HG03045 (cell line): ENCODE results near the gene GRID1.

ENCODE experiments used
- ATAC-seq: cut with Tn5 transposase; IDR thresholded peaks from one replicate; pipeline ENCODE4 v1.9.1; 2021; ENCODE audit warnings: mild to moderate bottlenecking, moderate library complexity; ENCODE audit not compliant: unreplicated experiment

The GRID1 gene

GRCh38 chr10:86316274-86316835 lies 50.2 kb downstream of the GRID1 start:
- ATAC-seq = no peak

GRCh38 chr10:86315549-86315942 lies 51.0 kb downstream of the GRID1 start:
- ATAC-seq = no peak

GRCh38 chr10:86314616-86315548 lies 51.7 kb downstream of the GRID1 start:
- no peak for ATAC-seq

- ATAC-seq = no peak
These were observed 53.0 kb downstream of the GRID1 start for GRCh38 chr10:86313621-86314041.

- ATAC-seq = no peak
These were observed 53.8 kb downstream of the GRID1 start for GRCh38 chr10:86312701-86313270.

GRCh38 chr10:86311906-86312305 lies 54.7 kb downstream of the GRID1 start:
- ATAC-seq = no peak

GRCh38 chr10:86311190-86311589 lies 55.4 kb downstream of the GRID1 start:
- ATAC-seq = no peak

- ATAC-seq = no peak
These were observed 55.9 kb downstream of the GRID1 start for GRCh38 chr10:86310702-86311101.

GRCh38 chr10:86310291-86310690 lies 56.3 kb downstream of the GRID1 start:
- ATAC-seq = no peak

GRCh38 chr10:86308056-86308455 lies 58.5 kb downstream of the GRID1 start:
- no peak for ATAC-seq

GRCh38 chr10:86306628-86307278 lies 59.8 kb downstream of the GRID1 start:
- no peak for ATAC-seq

GRCh38 chr10:86305521-86305920 lies 61.1 kb downstream of the GRID1 start:
- no peak for ATAC-seq

GRCh38 chr10:86304436-86304835 lies 62.2 kb downstream of the GRID1 start:
- no peak for ATAC-seq

GRCh38 chr10:86303626-86304025 lies 63.0 kb downstream of the GRID1 start:
- no peak for ATAC-seq

GRCh38 chr10:86301971-86302370 lies 64.6 kb downstream of the GRID1 start:
- no peak for ATAC-seq

- ATAC-seq = no peak
These were observed 65.4 kb downstream of the GRID1 start for GRCh38 chr10:86300931-86301830.

- no peak for ATAC-seq
These were observed 66.1 kb downstream of the GRID1 start for GRCh38 chr10:86300399-86300925.

GRCh38 chr10:86299562-86299961 lies 67.0 kb downstream of the GRID1 start:
- no peak for ATAC-seq

GRCh38 chr10:86298501-86299001 lies 68.0 kb downstream of the GRID1 start:
- no peak for ATAC-seq

- ATAC-seq = no peak
These were observed 70.8 kb downstream of the GRID1 start for GRCh38 chr10:86295791-86296190.
